Spleen (tissue), 7 donors: ENCODE results near the gene SLC36A4.

ENCODE experiments used
- CTCF ChIP-seq, 11 experiments: fragments of 200-600 bp in 7 of 11; fragments of 450-650 bp in 4 of 11; sonication (generic) in 4 of 11; IDR thresholded peaks in 8 of 11; conservative IDR thresholded peaks in 3 of 11; 1 replicate in 7 of 11; 2 replicates in 4 of 11; pipeline versions ENCODE4 v1.4.0 to v1.8.0; 2016 to 2021; ENCODE audit warnings: antibody characterized with exemption in 11 of 11, inconsistent platforms in 4 of 11, mild to moderate bottlenecking in 1 of 11
- POLR2A ChIP-seq, 3 donors: fragments of 450-650 bp; IDR thresholded peaks; one replicate each; pipeline ENCODE4 v1.5.1; 2017; ENCODE audit warnings: antibody characterized with exemption in 3 of 3, mild to moderate bottlenecking in 1 of 3
- POLR2AphosphoS5 ChIP-seq, 3 donors: sonication (generic); formaldehyde crosslinking; IDR thresholded peaks; one replicate each; pipeline ENCODE4 v1.5.1; 2017; ENCODE audit warnings: antibody characterized with exemption in 3 of 3
- donor health status: DM: no; HTN: no; CAD: no; lungs with moderate emphysema.
- donor health status: DM: no; HTN: no; CAD: no.
- donor health status: DM: no; HTN: no; CAD: no.

- TF ChIP-seq CTCF (IDR thresholded peaks at IDR 0.05 in 8 of 11, conservative IDR thresholded peaks at IDR 0.05 in 3 of 11) (no peak), POLR2A (IDR thresholded peaks at IDR 0.05) (no peak), POLR2AphosphoS5 (IDR thresholded peaks at IDR 0.05) (no peak)
Observed at GRCh38 chr11:93198215-93198845, 539 bp upstream of the SLC36A4 start.
